NCI-H128 (cell line): ENCODE results near the gene PMEPA1.

ENCODE experiments used
- DNase-seq: peaks from one replicate; lab custom pipeline; 2025; ENCODE audit not compliant: unreplicated experiment; lab: John Stamatoyannopoulos, UW

Gene PMEPA1

GRCh38 chr20:57612436-57612835, 97.4 kb downstream of the PMEPA1 start:
- no peak for DNase-seq

GRCh38 chr20:57611586-57612311, 98.1 kb downstream of the PMEPA1 start:
- DNase-seq = no peak

DNA sequence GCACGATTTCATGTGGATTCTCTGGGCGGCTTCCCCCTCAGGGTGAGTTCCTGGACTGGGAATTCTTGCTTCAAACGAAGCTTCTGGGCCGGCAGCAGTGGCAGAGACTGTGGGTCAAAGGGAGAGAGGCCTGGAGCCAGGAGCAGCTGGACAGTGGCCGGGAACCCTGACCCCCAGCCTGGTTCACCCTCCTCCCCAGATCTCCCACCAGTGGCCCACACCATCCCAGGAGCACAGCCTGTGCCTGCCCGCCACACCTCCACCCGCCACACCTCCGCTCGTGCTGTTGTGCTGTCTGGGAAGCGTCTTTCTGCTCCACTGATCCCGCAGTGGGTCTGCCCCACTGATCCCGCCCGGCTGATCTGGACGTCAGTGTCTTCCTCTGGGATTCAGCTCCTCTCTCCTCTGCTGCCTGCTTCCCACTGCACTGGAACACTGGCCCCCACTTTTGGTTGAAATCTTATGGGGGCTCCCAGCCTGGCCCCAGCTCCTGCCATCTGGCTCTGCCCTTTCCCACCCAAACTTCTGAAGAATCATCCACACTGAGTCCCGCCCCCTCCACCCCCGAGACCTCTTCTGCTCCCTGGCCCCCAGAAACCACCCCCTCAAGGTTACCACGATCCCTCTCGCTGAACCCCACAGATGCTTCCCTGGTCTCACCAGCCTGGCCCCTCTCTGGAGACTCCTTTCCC, 99.4 kb downstream of the PMEPA1 start:
- DNase-seq = no peak

- DNase-seq = no peak
These were observed 100.0 kb downstream of the PMEPA1 start for GRCh38 chr20:57609842-57610167.

- DNase-seq = no peak
These were observed 100.6 kb downstream of the PMEPA1 start for GRCh38 chr20:57609086-57609841.

- no peak for DNase-seq
These were observed 101.3 kb downstream of the PMEPA1 start for GRCh38 chr20:57608516-57608915.

GRCh38 chr20:57605878-57606277, 103.9 kb downstream of the PMEPA1 start:
- no peak for DNase-seq

GRCh38 chr20:57605045-57605444, 104.8 kb downstream of the PMEPA1 start:
- DNase-seq = no peak

DNA sequence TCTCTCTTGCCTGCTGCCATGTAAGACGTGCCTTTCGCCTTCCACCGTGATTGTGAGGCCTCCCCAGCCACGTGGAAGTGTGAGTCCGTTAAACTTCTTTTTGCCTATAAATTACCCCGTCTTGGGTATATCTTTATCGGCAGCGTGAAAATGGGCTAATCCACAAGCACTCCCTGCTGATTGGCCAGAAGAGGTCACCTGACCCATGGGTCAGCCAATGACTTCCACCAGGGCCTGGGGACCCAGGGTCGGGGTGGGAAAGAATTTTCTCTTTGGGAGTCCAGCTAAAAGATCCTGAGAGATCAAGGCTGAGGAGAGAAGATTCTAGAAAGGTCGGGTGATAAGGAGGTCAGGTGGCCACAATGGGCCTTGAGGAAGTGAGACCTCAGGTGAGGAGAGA, 106.7 kb downstream of the PMEPA1 start:
- DNase-seq = no peak

DNA sequence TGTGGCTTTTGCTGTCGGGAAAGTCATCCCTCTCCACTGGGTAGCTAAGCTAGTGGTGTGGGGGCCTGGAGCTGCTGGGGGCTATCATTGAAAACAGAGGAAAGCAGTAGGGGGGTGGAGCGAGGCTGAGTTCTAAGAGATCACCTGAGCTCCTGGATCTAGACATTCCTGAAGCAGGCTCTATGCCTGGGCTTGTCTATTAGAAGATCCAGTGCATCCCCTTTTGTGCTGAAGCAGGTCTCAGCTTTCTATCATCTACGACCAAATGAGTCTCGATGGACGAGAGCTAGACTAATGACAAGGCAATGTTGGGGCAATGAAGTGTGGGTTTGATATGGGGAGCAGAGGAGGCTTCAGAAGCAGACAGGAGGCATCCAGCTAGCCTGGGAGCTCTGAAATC, 108.1 kb downstream of the PMEPA1 start:
- DNase-seq = no peak

DNA sequence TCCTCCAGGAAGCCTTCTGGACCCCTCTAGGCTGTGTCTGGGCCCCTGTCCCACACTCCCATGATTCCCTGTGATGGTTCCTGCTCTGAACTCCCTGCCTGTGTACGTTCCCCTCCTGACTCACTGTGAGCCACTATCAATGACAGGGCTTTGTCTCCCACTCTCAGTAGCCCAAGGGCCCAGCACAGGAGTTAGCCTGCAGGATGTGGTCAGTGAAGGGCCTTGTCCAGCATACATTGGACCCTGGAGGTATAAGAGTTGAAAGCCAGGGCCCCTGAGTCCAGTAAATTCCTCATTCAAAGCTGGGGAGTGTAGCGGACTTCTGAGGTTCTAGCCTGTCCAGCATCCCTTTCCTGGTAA, 108.6 kb downstream of the PMEPA1 start:
- no peak for DNase-seq

GRCh38 chr20:57600320-57601210, 109.2 kb downstream of the PMEPA1 start:
- DNase-seq = no peak

DNA sequence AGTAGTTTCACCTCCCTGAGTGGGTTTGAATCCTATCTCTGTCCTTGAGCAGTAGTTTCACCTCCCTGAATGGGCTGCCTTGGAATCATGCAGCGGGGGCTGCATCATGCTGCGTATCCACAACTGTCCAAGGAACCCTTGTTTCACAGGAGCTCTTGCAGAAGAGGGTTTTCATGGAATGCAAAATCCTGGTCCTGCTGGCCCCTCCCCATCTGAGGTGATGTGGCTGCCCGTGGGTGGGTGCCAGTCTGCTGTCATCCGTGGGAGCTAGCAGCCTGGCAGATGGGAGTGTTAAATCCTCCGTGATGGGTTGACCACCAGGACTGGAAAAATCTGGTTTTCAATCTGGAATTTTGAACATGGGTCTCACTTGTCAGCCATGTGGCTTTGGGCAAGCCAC, 111.3 kb downstream of the PMEPA1 start:
- DNase-seq = no peak
